ENCODE results near the gene BTN3A1. TPM values are rescaled to one million over a fixed set of nuclear protein-coding genes. Genes with fewer than 3 reads are reported as not detected.
"Not testable (repeated sequence)": the region's sequence is repeated elsewhere in the genome, so short reads cannot be mapped to it uniquely, and the experiment has no call there.

BTN3A1 gene
- total RNA-seq, 4 donors from 2014 or later: 2.5 to 3.5 (median 3.1) TPM

DNA sequence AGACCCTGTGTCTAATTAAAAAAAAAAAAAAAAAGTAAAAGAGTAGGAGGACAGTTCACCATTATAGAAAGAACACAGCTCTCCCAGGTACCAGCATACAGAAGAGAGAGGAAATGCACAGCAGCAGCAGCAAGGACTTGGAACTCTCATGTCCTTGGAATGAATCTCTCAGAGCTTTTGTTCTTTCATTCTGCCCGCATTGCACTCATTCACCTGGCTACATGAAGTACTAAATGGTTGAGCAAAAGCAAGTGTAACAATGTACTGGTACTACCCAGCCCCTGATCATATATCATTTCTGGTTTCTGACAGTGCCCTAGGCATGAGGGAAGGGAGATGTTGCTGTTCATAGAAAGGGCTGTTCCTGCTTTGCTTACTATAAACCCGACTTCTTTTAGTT, 26.1 kb downstream of the BTN3A1 start:
- DNase-seq (no peak), ATAC-seq (no peak)
- intact Hi-C loops (cut with DNase I; ENCODE audit: low total_unique reads) (no loop called here), in situ Hi-C loops (cut with MboI; ENCODE audit: low sequenced_read_pairs in 4 of 4) (no loop called here)
- no peak for TF ChIP-seq POLR2A (IDR thresholded peaks at IDR 0.05)
- TF ChIP-seq, protein P1, sequence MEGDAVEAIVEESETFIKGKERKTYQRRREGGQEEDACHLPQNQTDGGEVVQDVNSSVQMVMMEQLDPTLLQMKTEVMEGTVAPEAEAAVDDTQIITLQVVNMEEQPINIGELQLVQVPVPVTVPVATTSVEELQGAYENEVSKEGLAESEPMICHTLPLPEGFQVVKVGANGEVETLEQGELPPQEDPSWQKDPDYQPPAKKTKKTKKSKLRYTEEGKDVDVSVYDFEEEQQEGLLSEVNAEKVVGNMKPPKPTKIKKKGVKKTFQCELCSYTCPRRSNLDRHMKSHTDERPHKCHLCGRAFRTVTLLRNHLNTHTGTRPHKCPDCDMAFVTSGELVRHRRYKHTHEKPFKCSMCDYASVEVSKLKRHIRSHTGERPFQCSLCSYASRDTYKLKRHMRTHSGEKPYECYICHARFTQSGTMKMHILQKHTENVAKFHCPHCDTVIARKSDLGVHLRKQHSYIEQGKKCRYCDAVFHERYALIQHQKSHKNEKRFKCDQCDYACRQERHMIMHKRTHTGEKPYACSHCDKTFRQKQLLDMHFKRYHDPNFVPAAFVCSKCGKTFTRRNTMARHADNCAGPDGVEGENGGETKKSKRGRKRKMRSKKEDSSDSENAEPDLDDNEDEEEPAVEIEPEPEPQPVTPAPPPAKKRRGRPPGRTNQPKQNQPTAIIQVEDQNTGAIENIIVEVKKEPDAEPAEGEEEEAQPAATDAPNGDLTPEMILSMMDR (IDR thresholded peaks at IDR 0.05 in 4 of 5, conservative IDR thresholded peaks at IDR 0.05 in 1 of 5): no peak
- H3K27ac ChIP-seq: no peak overlapping the region
- peaks cover 0 to 9% of the 10 kb centered on the region in 2 donors for H3K4me1 ChIP-seq
- peaks cover 0 to 15% of the 10 kb centered on the region in 2 donors for H3K36me3 ChIP-seq
- H3K27me3 ChIP-seq: no peaks in the 10 kb centered on the region
- no peak overlapping the region for H3K4me3 ChIP-seq
- H3K9me3 ChIP-seq: no peaks in the 10 kb centered on the region

DNA sequence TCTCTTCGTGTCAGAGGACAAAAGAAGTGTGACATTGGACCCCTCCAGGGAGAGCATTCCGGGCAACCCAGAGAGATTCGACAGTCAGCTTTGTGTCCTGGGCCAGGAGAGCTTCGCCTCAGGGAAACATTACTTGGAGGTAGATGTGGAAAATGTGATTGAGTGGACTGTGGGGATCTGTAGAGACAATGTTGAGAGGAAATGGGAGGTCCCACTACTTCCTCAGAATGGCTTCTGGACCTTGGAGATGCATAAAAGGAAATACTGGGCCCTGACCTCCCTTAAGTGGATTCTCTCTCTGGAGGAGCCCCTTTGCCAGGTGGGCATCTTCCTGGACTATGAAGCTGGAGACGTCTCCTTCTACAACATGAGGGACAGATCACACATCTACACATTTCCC, 28.7 kb downstream of the BTN3A1 start:
- peaks cover 0 to 15% of the 10 kb centered on the region in 2 donors for H3K36me3 ChIP-seq
- intact Hi-C loops (cut with DNase I; ENCODE audit: low total_unique reads): no loop called here
- in situ Hi-C loops (cut with MboI; ENCODE audit: low sequenced_read_pairs in 4 of 4): no loop called here
- H3K4me1 ChIP-seq: no peaks in the 10 kb centered on the region
- no peaks in the 10 kb centered on the region for H3K9me3 ChIP-seq
- H3K27me3 ChIP-seq: no peaks in the 10 kb centered on the region
- no peak overlapping the region for H3K27ac ChIP-seq
- no peak for TF ChIP-seq POLR2A (IDR thresholded peaks at IDR 0.05)
- TF ChIP-seq, protein P1 (IDR thresholded peaks at IDR 0.05 in 4 of 5, conservative IDR thresholded peaks at IDR 0.05 in 1 of 5): no peak
- ATAC-seq: no peak
- DNase-seq: no peak
- no peak overlapping the region for H3K4me3 ChIP-seq

DNA sequence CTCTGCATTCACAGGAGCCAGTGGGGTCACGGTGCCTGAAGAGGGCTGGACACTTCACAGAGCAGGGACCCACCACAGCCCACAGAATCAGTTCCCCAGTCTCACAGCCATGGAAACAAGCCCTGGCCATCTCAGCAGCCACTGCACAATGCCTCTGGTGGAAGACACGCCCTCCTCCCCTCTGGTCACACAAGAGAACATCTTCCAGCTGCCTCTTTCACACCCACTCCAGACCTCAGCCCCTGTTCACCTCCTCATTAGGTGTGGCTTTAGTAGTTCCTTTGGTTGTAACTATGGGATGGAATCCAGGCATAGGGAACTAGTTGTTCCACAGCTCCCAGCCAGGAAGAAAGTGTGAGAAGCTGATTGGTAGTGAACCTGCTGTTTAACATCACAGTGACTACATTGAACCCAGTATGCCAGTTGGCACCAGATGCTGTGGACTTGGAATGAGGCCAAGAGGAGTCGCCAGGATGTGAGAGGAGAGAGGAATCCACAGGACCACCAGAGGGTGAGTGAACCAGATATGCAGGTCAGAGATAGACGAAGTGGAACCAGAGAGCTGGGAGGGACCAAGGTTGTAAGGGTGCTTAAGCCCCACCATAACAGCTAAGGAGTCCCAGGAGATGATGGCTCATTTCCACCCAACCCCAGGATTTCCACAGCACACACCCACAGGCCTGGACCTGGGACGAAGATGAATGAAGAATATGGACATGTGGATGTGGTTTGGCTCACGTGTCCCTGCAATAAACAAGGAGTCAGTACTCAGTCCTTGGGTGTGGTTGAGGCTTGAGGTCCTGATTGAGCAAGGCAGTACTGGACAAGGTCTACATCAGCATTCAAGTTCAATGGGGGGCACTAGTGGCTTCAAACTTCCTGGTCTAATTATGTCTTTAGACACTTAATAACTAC, 29.4 kb downstream of the BTN3A1 start:
- ATAC-seq: peak in 1 of 2 donors; percentile 41
- Histone ChIP-seq H3K36me3 (peaks cover 0 to 15% of the 10 kb centered on the region in 2 donors), H3K4me1 (no peaks in the 10 kb centered on the region), H3K27me3 (no peaks in the 10 kb centered on the region), H3K9me3 (no peaks in the 10 kb centered on the region), H3K27ac (no peak overlapping the region), H3K4me3 (no peak overlapping the region)
- peak in 1 of 2 donors; percentile 35 for DNase-seq
- TF ChIP-seq, protein P1 (IDR thresholded peaks at IDR 0.05 in 4 of 5, conservative IDR thresholded peaks at IDR 0.05 in 1 of 5): no peak
- no peak for TF ChIP-seq POLR2A (IDR thresholded peaks at IDR 0.05)
- in situ Hi-C loops (cut with MboI; ENCODE audit: low sequenced_read_pairs in 4 of 4) (no loop called here), intact Hi-C loops (cut with DNase I; ENCODE audit: low total_unique reads) (no loop called here)

DNA sequence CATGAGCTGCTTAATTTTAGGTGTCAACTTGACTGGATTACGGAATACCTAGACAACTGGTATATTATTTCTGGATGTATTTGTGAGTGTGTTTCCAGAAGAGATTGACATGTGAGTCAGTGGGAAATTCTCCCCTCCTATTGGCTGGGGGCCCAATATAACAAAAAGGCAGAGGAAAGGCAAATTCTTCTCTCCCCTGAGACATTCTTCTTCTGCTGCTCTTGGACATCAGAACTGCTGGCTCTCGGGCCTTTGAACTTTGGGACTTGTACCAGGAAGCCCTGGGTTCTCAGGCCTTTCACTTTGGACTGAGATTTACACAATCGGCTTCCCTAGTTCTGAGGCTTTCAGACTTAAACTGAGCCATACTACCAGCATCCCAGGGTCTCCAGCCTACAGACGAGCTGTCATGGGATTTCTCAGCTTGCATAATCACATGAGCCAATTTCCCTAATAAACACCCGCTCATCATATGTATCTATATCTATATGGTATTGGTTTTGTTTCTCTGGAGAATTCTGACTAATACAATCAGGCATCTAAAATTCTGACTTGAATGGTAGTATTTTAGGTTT, 30.6 kb downstream of the BTN3A1 start:
- no peak overlapping the region for H3K4me3 ChIP-seq
- TF ChIP-seq POLR2A (IDR thresholded peaks at IDR 0.05): no peak
- H3K36me3 ChIP-seq: peaks cover 0 to 11% of the 10 kb centered on the region in 2 donors
- no peak for DNase-seq
- no peaks in the 10 kb centered on the region for H3K9me3 ChIP-seq
- intact Hi-C loops (cut with DNase I; ENCODE audit: low total_unique reads): no loop called here
- in situ Hi-C loops (cut with MboI; ENCODE audit: low sequenced_read_pairs in 4 of 4): no loop called here
- no peak for ATAC-seq
- H3K27ac ChIP-seq: no peak overlapping the region
- no peaks in the 10 kb centered on the region for H3K27me3 ChIP-seq
- no peaks in the 10 kb centered on the region for H3K4me1 ChIP-seq

DNA sequence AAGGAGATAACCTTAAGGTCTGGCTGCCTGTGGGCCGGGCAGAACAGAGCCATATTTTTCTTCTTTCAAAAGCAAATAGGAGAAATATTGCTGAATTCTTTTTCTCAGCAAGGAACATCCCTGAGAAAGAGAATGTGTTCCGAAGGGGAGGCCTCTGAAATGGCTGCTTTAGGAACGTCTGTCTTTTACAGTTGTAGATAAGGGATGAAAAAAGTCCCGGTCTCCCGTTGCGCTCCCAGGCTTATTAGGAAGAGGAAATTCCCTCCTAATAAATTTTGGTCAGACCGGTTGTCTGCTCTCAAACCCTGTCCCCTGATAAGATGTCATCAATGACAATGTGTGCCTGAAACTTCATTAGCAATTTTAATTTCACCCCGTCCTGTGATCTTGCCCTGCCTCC, 31.6 kb downstream of the BTN3A1 start:
- ATAC-seq; H3K4me3 ChIP-seq; H3K9me3 ChIP-seq; DNase-seq; H3K36me3 ChIP-seq; H3K27me3 ChIP-seq; in situ Hi-C loops (cut with MboI; ENCODE audit: low sequenced_read_pairs in 4 of 4); intact Hi-C loops (cut with DNase I; ENCODE audit: low total_unique reads); H3K27ac ChIP-seq; H3K4me1 ChIP-seq: not testable (repeated sequence)
